HG03558 (cell line): ENCODE results near the gene ZNF629.
"Not testable (repeated sequence)": the region's sequence is repeated elsewhere in the genome, so short reads cannot be mapped to it uniquely, and the experiment has no call there.

Experiments used
- ATAC-seq: cut with Tn5 transposase; IDR thresholded peaks from one replicate; pipeline ENCODE4 v1.9.1; 2021; ENCODE audit warnings: moderate number of reproducible peaks; ENCODE audit not compliant: unreplicated experiment; ENCODE audit errors: extremely low read depth

The ZNF629 gene

GRCh38 chr16:30786936-30787612 is at the start of gene ZNF629:
TSS of gene ZNF629 (minus strand) at chr16:30787205. CDS start at chr16:30784482, 2,723 bp downstream.
- ATAC-seq: no peak

- no peak for ATAC-seq
Observed at GRCh38 chr16:30834130-30834740, 47.2 kb upstream of the ZNF629 start.

GRCh38 chr16:30830072-30830417 is 43.0 kb upstream of the ZNF629 start:
- no peak for ATAC-seq

GRCh38 chr16:30829130-30830071 is 42.4 kb upstream of the ZNF629 start:
- no peak for ATAC-seq

- ATAC-seq: no peak
Observed at GRCh38 chr16:30821891-30822290, 34.9 kb upstream of the ZNF629 start.

- ATAC-seq: not testable (repeated sequence)
Observed at GRCh38 chr16:30821441-30821840, 34.4 kb upstream of the ZNF629 start.

- ATAC-seq: no peak
Observed at GRCh38 chr16:30820952-30821421, 34.0 kb upstream of the ZNF629 start.

GRCh38 chr16:30816769-30817168 is 29.8 kb upstream of the ZNF629 start:
- no peak for ATAC-seq

GRCh38 chr16:30813821-30814189 is 26.8 kb upstream of the ZNF629 start:
- ATAC-seq: no peak

- not testable (repeated sequence) for ATAC-seq
Observed at GRCh38 chr16:30809675-30810074, 22.7 kb upstream of the ZNF629 start.

- ATAC-seq: not testable (repeated sequence)
Observed at GRCh38 chr16:30808890-30809426, 22.0 kb upstream of the ZNF629 start.

- no peak for ATAC-seq
Observed at GRCh38 chr16:30808146-30808545, 21.1 kb upstream of the ZNF629 start.

GRCh38 chr16:30805370-30806169 is 18.6 kb upstream of the ZNF629 start:
- no peak for ATAC-seq

GRCh38 chr16:30805056-30805369 is 18.0 kb upstream of the ZNF629 start:
- ATAC-seq: no peak

- no peak for ATAC-seq
Observed at GRCh38 chr16:30802936-30803335, 15.9 kb upstream of the ZNF629 start.

GRCh38 chr16:30797670-30798309 is 10.8 kb upstream of the ZNF629 start:
- ATAC-seq: no peak

- no peak for ATAC-seq
Observed at GRCh38 chr16:30794634-30795033, 7.6 kb upstream of the ZNF629 start.

GRCh38 chr16:30793508-30794069 is 6.6 kb upstream of the ZNF629 start:
- no peak for ATAC-seq
